Thoracic aorta (tissue), 2 donors: ENCODE data around the gene ADORA2B. TPM values are rescaled to one million over a fixed set of nuclear protein-coding genes. Genes with fewer than 3 reads are reported as not detected.

ENCODE experiments used
- ATAC-seq: fragments of 150-250 bp; one replicate; pipeline ENCODE4 v1.8.0; 2017; ENCODE audit warnings: low read depth; ENCODE audit not compliant: insufficient number of reproducible peaks, low FRiP score
- DNase-seq: peaks from one replicate; pipeline ENCODE4 v3.0.0-alpha.2; 2020; ENCODE audit warnings: low spot score
- H3K27ac ChIP-seq, 2 donors: fragments of 200-600 bp; sonication (generic); 1 replicate in 1 of 2; 2 replicates in 1 of 2; pipeline ENCODE4 v1.5.1; 2016; ENCODE audit warnings: mild to moderate bottlenecking in 2 of 2, moderate library complexity in 2 of 2
- H3K27me3 ChIP-seq: fragments of 200-600 bp; sonication (generic); replicated peaks from 2 replicates; pipeline ENCODE4 v1.6.0; 2016; ENCODE audit warnings: mild to moderate bottlenecking; ENCODE audit not compliant: insufficient read depth
- H3K36me3 ChIP-seq: fragments of 200-600 bp; sonication (generic); one replicate; pipeline ENCODE4 v1.5.1; 2016
- H3K4me1 ChIP-seq, 2 donors: fragments of 200-600 bp; sonication (generic); 1 replicate in 1 of 2; 2 replicates in 1 of 2; pipeline versions ENCODE4 v1.5.1 to v1.6.0; 2016; ENCODE audit warnings: low read depth in 2 of 2, mild to moderate bottlenecking in 1 of 2; ENCODE audit not compliant: control insufficient read depth in 1 of 2
- H3K4me3 ChIP-seq: fragments of 200-600 bp; sonication (generic); 2 replicates; pipeline ENCODE4 v1.5.1; 2016; ENCODE audit warnings: mild to moderate bottlenecking
- H3K9me3 ChIP-seq: fragments of 200-600 bp; sonication (generic); 2 replicates; pipeline ENCODE4 v1.5.1; 2016
- total RNA-seq, 2 donors: library from RNA; depleted of rRNA; stranded (reverse); fragments of >200 nt; gene quantifications; one replicate each; pipeline versions ENCODE4 v1.1.0 to v1.2.3, GENCODE V29; 2016
- TF ChIP-seq, protein P1 (sequence below): fragments of 200-600 bp; sonication (generic); IDR thresholded peaks from one replicate; pipeline ENCODE4 v1.5.1; 2019; ENCODE audit warnings: antibody characterized with exemption

Gene ADORA2B
- total RNA-seq, 2 donors from 2014 or later, result 1.6 TPM; not detected in 1

DNA sequence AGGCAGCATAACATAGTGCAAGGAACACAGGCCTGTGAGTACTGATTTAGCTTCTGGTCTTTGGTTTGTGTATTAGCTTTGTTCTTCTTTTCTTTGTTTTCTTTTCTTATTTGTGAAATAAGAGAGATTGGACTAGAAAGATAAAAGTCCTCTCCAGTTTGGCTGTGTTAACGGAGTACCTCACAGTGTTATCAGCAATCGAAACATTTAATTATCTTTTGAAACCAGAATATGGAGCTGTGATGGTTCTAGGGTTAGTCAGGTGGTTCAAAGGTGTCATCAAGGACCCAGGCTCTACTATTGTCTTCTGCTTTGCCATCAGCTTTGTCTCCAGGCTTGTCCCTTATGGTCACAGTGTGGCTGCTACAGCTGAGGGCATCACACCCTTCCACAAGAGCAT is 25.6 kb downstream of the ADORA2B start:
- H3K4me1 ChIP-seq, result no peaks in the 10 kb centered on the region
- DNase-seq (no peak), ATAC-seq (no peak)
- no peaks in the 10 kb centered on the region for H3K27me3 ChIP-seq
- no peak overlapping the region for H3K4me3 ChIP-seq
- no peaks in the 10 kb centered on the region for H3K9me3 ChIP-seq
- no peak overlapping the region for H3K27ac ChIP-seq
- no peaks in the 10 kb centered on the region for H3K36me3 ChIP-seq
- TF ChIP-seq, protein P1, sequence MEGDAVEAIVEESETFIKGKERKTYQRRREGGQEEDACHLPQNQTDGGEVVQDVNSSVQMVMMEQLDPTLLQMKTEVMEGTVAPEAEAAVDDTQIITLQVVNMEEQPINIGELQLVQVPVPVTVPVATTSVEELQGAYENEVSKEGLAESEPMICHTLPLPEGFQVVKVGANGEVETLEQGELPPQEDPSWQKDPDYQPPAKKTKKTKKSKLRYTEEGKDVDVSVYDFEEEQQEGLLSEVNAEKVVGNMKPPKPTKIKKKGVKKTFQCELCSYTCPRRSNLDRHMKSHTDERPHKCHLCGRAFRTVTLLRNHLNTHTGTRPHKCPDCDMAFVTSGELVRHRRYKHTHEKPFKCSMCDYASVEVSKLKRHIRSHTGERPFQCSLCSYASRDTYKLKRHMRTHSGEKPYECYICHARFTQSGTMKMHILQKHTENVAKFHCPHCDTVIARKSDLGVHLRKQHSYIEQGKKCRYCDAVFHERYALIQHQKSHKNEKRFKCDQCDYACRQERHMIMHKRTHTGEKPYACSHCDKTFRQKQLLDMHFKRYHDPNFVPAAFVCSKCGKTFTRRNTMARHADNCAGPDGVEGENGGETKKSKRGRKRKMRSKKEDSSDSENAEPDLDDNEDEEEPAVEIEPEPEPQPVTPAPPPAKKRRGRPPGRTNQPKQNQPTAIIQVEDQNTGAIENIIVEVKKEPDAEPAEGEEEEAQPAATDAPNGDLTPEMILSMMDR, result no peak

DNA sequence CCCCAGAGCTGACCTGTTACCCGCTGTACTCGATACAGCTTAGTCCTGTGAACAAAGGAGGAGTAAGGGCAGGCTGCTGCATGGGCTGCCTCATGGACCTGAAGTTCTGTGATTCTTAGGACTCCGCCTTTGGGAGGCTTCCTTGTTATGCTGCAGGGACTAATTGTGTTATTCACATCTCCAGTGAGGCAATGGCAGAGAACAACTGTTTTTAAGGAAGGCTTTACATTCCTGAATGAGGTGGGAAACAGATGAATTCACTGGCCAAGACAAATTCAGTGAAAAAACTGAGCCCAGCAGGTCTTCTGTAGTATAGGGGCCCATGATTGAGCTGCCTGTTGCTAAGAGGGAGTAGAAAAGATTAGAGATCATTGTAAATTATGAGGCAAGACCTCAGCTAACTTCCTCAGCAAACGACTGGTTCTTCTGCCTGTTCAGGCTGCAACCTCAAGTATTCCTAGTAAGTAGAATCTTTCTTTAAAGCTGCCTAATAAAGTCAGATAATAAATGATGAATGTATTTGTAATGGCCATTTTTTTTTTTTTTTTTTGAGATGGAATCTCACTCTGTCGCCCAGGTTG is 26.3 kb downstream of the ADORA2B start:
- H3K36me3 ChIP-seq, result no peaks in the 10 kb centered on the region
- DNase-seq, result no peak
- H3K9me3 ChIP-seq, result no peaks in the 10 kb centered on the region
- TF ChIP-seq, protein P1, result no peak
- no peak overlapping the region for H3K4me3 ChIP-seq
- H3K27ac ChIP-seq, result no peak overlapping the region
- H3K4me1 ChIP-seq, result no peaks in the 10 kb centered on the region
- ATAC-seq, result no peak
- H3K27me3 ChIP-seq, result no peaks in the 10 kb centered on the region

DNA sequence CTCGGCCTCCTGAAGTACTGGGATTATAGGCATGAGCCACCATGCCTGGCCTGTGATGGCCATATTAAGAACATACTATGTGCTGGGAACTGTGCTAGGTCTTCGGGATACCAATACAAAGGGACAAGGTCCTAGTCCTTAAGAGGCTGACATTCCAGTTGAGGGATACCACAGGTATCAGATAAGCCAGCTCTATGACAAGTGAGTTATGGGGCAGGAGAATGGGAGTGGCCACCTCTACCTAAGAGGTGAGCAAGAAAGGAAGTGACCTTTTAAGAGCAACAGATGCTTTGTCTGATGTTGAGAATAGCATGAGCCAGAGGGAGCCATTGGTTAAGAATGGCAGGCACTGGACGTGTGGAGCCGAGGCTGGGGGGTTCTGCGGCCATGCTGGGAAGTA is 27.0 kb downstream of the ADORA2B start:
- no peaks in the 10 kb centered on the region for H3K9me3 ChIP-seq
- no peaks in the 10 kb centered on the region for H3K27me3 ChIP-seq
- H3K4me3 ChIP-seq, result no peak overlapping the region
- TF ChIP-seq, protein P1, result no peak
- ATAC-seq (no peak), DNase-seq (no peak)
- no peaks in the 10 kb centered on the region for H3K4me1 ChIP-seq
- no peak overlapping the region for H3K27ac ChIP-seq
- no peaks in the 10 kb centered on the region for H3K36me3 ChIP-seq

DNA sequence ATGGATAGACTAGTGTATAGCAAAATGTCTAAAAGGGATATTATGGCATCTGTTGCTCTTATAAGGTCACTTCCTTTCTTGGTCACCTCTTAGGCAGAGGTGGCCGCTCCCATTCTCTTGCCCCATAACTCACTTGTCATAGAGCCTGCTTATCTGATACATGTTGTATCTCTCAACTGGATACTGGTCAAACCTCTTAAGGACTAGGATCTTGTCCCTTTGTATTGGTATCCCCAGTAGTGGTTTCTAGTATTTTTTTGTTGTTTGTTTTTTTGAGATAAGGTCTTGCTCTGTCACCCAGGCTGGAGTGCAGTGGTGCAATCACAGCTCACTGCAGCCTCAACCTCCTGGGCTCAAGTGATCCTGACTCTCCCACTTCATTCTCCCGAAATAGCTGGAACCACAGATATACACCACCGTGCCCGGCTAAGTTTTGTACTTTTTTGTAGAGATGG is 27.6 kb downstream of the ADORA2B start:
- Histone ChIP-seq H3K4me1 (no peaks in the 10 kb centered on the region), H3K36me3 (no peaks in the 10 kb centered on the region), H3K27ac (no peak overlapping the region), H3K27me3 (no peaks in the 10 kb centered on the region), H3K4me3 (no peak overlapping the region), H3K9me3 (no peaks in the 10 kb centered on the region)
- ATAC-seq (no peak), DNase-seq (no peak)
- TF ChIP-seq, protein P1, result no peak

DNA sequence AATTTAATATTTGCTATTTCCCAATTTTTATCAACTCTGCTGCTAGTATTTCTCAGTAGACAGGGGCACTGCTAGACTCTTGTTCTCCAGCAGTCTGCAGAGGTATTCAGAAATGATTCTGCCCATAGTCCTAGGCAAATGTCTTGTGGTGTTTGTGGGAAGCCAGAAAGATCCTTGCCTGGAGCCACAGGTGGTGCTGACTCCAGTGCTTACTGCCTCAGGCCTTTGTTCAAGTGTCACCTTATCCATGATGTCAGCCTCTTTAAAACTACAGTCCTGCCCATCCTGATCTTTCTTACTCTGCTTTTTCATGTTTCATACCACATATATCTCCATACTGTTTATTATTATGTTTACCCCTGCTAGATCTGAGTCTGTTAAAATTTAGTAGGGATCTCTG is 28.1 kb downstream of the ADORA2B start:
- Histone ChIP-seq H3K4me3 (no peak overlapping the region), H3K9me3 (no peaks in the 10 kb centered on the region), H3K4me1 (no peaks in the 10 kb centered on the region), H3K27ac (no peak overlapping the region), H3K27me3 (no peaks in the 10 kb centered on the region), H3K36me3 (no peaks in the 10 kb centered on the region)
- ATAC-seq (no peak), DNase-seq (no peak)
- TF ChIP-seq, protein P1, result no peak
